ENCODE measurements around the gene MEIKIN. TPM values are rescaled to one million over a fixed set of nuclear protein-coding genes. Genes with fewer than 3 reads are reported as not detected.

Gene MEIKIN
- total and polyA plus RNA-seq, 2 of the 8 experiments (the other 6 are each of a cell fraction or from before 2014, with no cell fraction given), result not detected

DNA sequence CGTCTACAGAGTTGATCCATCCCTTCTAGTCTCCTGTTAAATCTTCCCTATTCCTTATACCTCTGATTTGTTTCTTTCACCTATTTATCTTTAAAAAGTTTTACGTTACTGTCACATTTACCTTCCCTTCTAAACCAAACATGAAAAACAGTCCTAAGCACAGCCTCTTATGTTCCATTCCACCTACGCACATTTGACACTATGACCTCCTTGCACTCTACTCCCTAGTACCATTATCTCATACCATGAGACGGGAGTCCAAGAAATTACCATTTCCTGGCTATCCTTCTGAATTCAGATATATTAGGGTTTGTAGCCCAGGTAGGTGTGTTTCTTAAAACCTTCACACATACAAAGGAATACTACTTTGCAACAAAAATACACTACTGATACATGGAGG lies 173.8 kb downstream of the MEIKIN start:
- H3K18ac ChIP-seq (ENCODE audit: extremely low read depth, low read length), result no peak overlapping the region
- H2BK12ac ChIP-seq (ENCODE audit: low read depth, low read length), result no peak overlapping the region
- no peak overlapping the region for H2BK15ac ChIP-seq (ENCODE audit: low read length)
- no peak overlapping the region for H3K23ac ChIP-seq (ENCODE audit: insufficient read length)
- H3K4me3 ChIP-seq (ENCODE audit: extremely low read depth in 1 of 4, insufficient read depth in 2 of 4, low read depth in 3 of 4, low read length in 4 of 4), result no peak overlapping the region
- WGBS, 2 experiments (ENCODE audit: extremely low coverage in 1 of 2, insufficient coverage in 1 of 2, insufficient read length in 1 of 2, insufficient replicate concordance in 2 of 2, low coverage in 1 of 2, low lambda C conversion rate in 2 of 2, missing lambda C conversion rate in 1 of 2), result 93% methylated on average over 4 of the region's 4 CpGs; no CpG with 5 or more reads in 1 of the 2 experiments
- no peak overlapping the region for H2AFZ ChIP-seq (ENCODE audit: low read length)
- H3K27me3 ChIP-seq (replicated peaks in 1 of 4; ENCODE audit: control insufficient read depth in 3 of 4, extremely low read depth in 1 of 4, insufficient read depth in 3 of 4, low read length in 3 of 4), result no peaks in the 10 kb centered on the region
- CTCF ChIA-PET (ENCODE audit: partially characterized antibody), result no interaction called here
- H3K23me2 ChIP-seq (ENCODE audit: low read depth, low read length), result no peaks in the 10 kb centered on the region
- H4K91ac ChIP-seq (replicated peaks; ENCODE audit: insufficient read length, low read length), result no peak overlapping the region
- no peaks in the 10 kb centered on the region for H3K9me3 ChIP-seq (ENCODE audit: insufficient read depth in 2 of 2, low read depth in 1 of 2, low read length in 1 of 2)
- no peak overlapping the region for H3K4ac ChIP-seq (replicated peaks; ENCODE audit: insufficient read length, low read depth, low read length)
- H4K8ac ChIP-seq (ENCODE audit: extremely low read depth, insufficient read depth, low read length), result no peak overlapping the region
- peaks cover 0 to 86% of the 10 kb centered on the region in 2 experiments; a peak in 3 of 4 replicates for H3K79me2 ChIP-seq (ENCODE audit: control insufficient read depth in 1 of 2, insufficient read depth in 2 of 2, low read length in 2 of 2)
- H2BK20ac ChIP-seq (ENCODE audit: low read length), result no peak overlapping the region
- H2AK5ac ChIP-seq (ENCODE audit: low read depth, low read length), result no peak overlapping the region
- no peak overlapping the region for H3K4me2 ChIP-seq (ENCODE audit: insufficient read depth in 1 of 2, low read depth in 2 of 2, low read length in 2 of 2)
- no peaks in the 10 kb centered on the region for H3K36me3 ChIP-seq (ENCODE audit: control insufficient read depth in 2 of 4, insufficient read depth in 4 of 4, low read length in 3 of 4)
- H2BK120ac ChIP-seq (replicated peaks; ENCODE audit: low read depth, low read length), result no peak overlapping the region
- H3K4me1 ChIP-seq (replicated peaks in 1 of 4; ENCODE audit: control insufficient read depth in 3 of 4, insufficient read depth in 4 of 4, low read length in 3 of 4), result no peaks in the 10 kb centered on the region
- no peak overlapping the region for H3K27ac ChIP-seq (ENCODE audit: low read depth, low read length)
- no peak overlapping the region for H3K56ac ChIP-seq (replicated peaks; ENCODE audit: insufficient read length, low read depth, low read length)
- no peak overlapping the region for H2BK5ac ChIP-seq (ENCODE audit: low read depth, low read length)
- POLR2A ChIA-PET (ENCODE audit: partially characterized antibody), result no interaction called here
- H3K79me1 ChIP-seq (ENCODE audit: low read depth, low read length), result no peaks in the 10 kb centered on the region; the same call in none of the 2 replicates
- DNase-seq (ENCODE audit: low read depth in 1 of 2, low spot score in 2 of 2) (no peak), FAIRE-seq (no peak)
- H4K5ac ChIP-seq (ENCODE audit: insufficient read length, low read depth, low read length), result no peak overlapping the region
- H3K14ac ChIP-seq (ENCODE audit: insufficient read length), result no peak overlapping the region
- no peak overlapping the region for H3K9ac ChIP-seq (replicated peaks in 1 of 4; ENCODE audit: extremely low read depth in 1 of 4, low read depth in 3 of 4, low read length in 3 of 4)
- H4K20me1 ChIP-seq (replicated peaks in 1 of 2; ENCODE audit: control insufficient read depth in 1 of 2, insufficient read depth in 2 of 2, low read length in 2 of 2), result peaks cover 4 to 5% of the 10 kb centered on the region in 2 experiments
- TF ChIP-seq EZH2 (IDR thresholded peaks at IDR 0.05; ENCODE audit: low read depth, low read length, severe bottlenecking) (no peak), NANOG (IDR thresholded peaks at IDR 0.05; ENCODE audit: insufficient read depth, low read depth, low read length, poor library complexity, severe bottlenecking) (no peak), ZNF274 (IDR thresholded peaks at IDR 0.05; ENCODE audit: borderline replicate concordance, extremely low read depth, low read length) (no peak), JUND (IDR thresholded peaks at IDR 0.05; ENCODE audit: low read length) (no peak), GTF2F1 (IDR thresholded peaks at IDR 0.05; ENCODE audit: borderline replicate concordance, low read depth, low read length) (no peak), BCL11A (IDR thresholded peaks at IDR 0.05; ENCODE audit: low read depth in 2 of 2, low read length in 2 of 2) (no peak), GABPA (IDR thresholded peaks at IDR 0.05; ENCODE audit: borderline replicate concordance, insufficient read depth, low read length) (no peak), SRF (IDR thresholded peaks at IDR 0.05; ENCODE audit: low read depth, low read length) (no peak), CHD1 (IDR thresholded peaks at IDR 0.05; ENCODE audit: low read depth, low read length) (no peak), SP4 (IDR thresholded peaks at IDR 0.05; ENCODE audit: low read length) (no peak), JUN (IDR thresholded peaks at IDR 0.05; ENCODE audit: low read depth, low read length) (no peak), SAP30 (IDR thresholded peaks at IDR 0.05; ENCODE audit: insufficient read depth, insufficient replicate concordance, low read length) (no peak), KDM5A (IDR thresholded peaks at IDR 0.05; ENCODE audit: low read length) (no peak), BRCA1 (IDR thresholded peaks at IDR 0.05; ENCODE audit: low read depth, low read length) (no peak), PHF8 (conservative IDR thresholded peaks at IDR 0.05; ENCODE audit: low read depth, low read length) (no peak)
